ENCODE measurements around the gene ZKSCAN2. TPM values are rescaled to one million over a fixed set of nuclear protein-coding genes. Genes with fewer than 3 reads are reported as not detected.

The ZKSCAN2 gene
- total and polyA plus RNA-seq, 9 of the 15 experiments (the other 6 are each of a cell fraction or from before 2014, with no cell fraction given): 1.3 to 9.5 (median 4.2) TPM

DNA sequence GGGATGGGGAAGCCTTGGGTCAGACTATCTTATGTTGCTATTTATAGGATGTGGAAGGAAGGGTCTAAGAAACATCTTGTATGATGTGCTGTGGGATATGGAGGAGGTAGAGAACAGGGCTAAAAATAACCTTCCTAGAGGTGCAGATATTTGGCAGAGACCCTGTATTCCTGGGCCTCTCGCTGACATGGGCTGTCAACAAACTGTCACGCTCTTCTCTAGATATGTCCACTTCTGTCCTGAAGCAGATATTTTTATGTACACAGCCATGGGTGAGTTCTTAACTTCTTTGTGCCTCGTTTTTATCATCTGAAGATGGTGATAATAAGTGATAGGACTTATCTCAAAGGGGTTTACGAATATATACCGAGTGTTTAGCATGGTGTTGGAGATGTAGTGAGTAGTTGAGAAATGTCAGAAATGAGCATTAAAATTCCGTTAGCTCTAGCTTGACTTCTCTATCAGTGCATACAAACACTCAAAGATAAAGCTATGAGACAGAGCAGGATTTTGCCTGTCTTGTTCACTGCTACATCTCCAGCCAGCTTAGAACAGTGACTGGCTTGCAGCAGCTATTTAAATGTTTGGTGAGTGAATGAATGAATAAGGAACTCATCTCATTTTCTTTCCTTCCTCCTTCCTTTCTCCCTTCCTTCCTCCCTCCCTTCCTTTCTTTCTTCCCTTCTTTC, 43.8 kb downstream of the ZKSCAN2 start:
- peaks cover 12 to 19% of the 10 kb centered on the region in 2 experiments; a peak in 4 of 5 replicates for H3K4me1 ChIP-seq (replicated peaks in 1 of 2; ENCODE audit: control insufficient read depth in 2 of 2, insufficient read depth in 2 of 2, low read length in 2 of 2)
- no peak overlapping the region for H3K4me2 ChIP-seq (ENCODE audit: insufficient read depth, low read length)
- H3K4me3 ChIP-seq: no peak overlapping the region
- H3K27me3 ChIP-seq (ENCODE audit: control insufficient read depth in 2 of 2, insufficient read depth in 2 of 2, low read length in 2 of 2): peaks cover 0 to 11% of the 10 kb centered on the region in 2 experiments; a peak in 2 of 5 replicates
- ChIA-PET POLR2A (interaction anchor here (0.5 to 1.3 kb wide), 8 partner anchors 9 to 1006 kb away, joined by 3 to 8 read pairs (median 3); no protein-coding TSS in a partner anchor), CTCF (ENCODE audit: low intra/inter-chr PET ratio) (no interaction called here)
- no peaks in the 10 kb centered on the region for H3K79me2 ChIP-seq (ENCODE audit: control insufficient read depth, insufficient read depth, low read length)
- intact Hi-C loops (cut with micrococcal nuclease): no loop called here
- H3K27ac ChIP-seq (ENCODE audit: extremely low read depth, low read depth, low read length): 0 out of 3 replicates have a peak overlapping the region, but pooled peaks have one; percentile 26
- no peaks in the 10 kb centered on the region for H3K36me3 ChIP-seq (ENCODE audit: control insufficient read depth, insufficient read depth, low read length)
- H3K9ac ChIP-seq (ENCODE audit: insufficient read depth in 1 of 2, low read depth in 2 of 2, low read length in 2 of 2): no peak overlapping the region
- no peak overlapping the region; the same call in 1 of the 2 replicates for H2AFZ ChIP-seq (ENCODE audit: low read depth, low read length)
- no peaks in the 10 kb centered on the region for H3K9me3 ChIP-seq (replicated peaks; ENCODE audit: control insufficient read depth, insufficient read depth, low read depth, low read length)
- in situ Hi-C loops (cut with MboI): no loop called here
- ATAC-seq (no peak), FAIRE-seq (peak; percentile 59), DNase-seq (ENCODE audit: extremely low read depth in 1 of 4, low spot score in 3 of 4) (peak in 2 of 4 experiments; percentile 44 to 59)
- 1% methylated on average over 6 of the region's 6 CpGs for WGBS (ENCODE audit: insufficient coverage, low coverage, missing lambda C conversion rate)
- H4K20me1 ChIP-seq (replicated peaks; ENCODE audit: control insufficient read depth, insufficient read depth, low read length): peaks cover 14% of the 10 kb centered on the region
- peaks cover 2% of the 10 kb centered on the region for H3K9me1 ChIP-seq (ENCODE audit: control insufficient read depth, insufficient read depth, low read length)
- no TSS peak for BruUV-seq (replicated peaks)
- TF ChIP-seq CGGBP1 (CRISPR knock-in tag; IDR thresholded peaks at IDR 0.05) (no peak), GATA2 (CRISPR knock-in tag; IDR thresholded peaks at IDR 0.05) (0 out of 2 replicates have a peak, but pooled peaks have one; percentile 30), KDM1A (IDR thresholded peaks at IDR 0.05) (peak in 1 of 2 experiments; percentile 49; a peak in 1 of 4 replicates), ARID2 (IDR thresholded peaks at IDR 0.05) (no peak), E2F8 (IDR thresholded peaks at IDR 0.05; ENCODE audit: low read depth, partially characterized antibody) (no peak), NCOR1 (IDR thresholded peaks at IDR 0.05) (peak; percentile 49), MCM2 (IDR thresholded peaks at IDR 0.05; ENCODE audit: low read depth) (no peak), TBL1XR1 (IDR thresholded peaks at IDR 0.05; ENCODE audit: low read length in 2 of 2) (peak in 1 of 2 experiments; percentile 63; a peak in 2 of 4 replicates), ZBTB17 (CRISPR knock-in tag; IDR thresholded peaks at IDR 0.05) (no peak), CTBP1 (IDR thresholded peaks at IDR 0.05; ENCODE audit: borderline replicate concordance) (peak; percentile 78; the same call in 1 of the 2 replicates), AFF4 (CRISPR knock-in tag; IDR thresholded peaks at IDR 0.05) (no peak)
- TF ChIP-seq, protein P1, sequence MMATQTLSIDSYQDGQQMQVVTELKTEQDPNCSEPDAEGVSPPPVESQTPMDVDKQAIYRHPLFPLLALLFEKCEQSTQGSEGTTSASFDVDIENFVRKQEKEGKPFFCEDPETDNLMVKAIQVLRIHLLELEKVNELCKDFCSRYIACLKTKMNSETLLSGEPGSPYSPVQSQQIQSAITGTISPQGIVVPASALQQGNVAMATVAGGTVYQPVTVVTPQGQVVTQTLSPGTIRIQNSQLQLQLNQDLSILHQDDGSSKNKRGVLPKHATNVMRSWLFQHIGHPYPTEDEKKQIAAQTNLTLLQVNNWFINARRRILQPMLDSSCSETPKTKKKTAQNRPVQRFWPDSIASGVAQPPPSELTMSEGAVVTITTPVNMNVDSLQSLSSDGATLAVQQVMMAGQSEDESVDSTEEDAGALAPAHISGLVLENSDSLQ (IDR thresholded peaks at IDR 0.05): peak; percentile 77
